22Rv1 (cell line): Measurements from ENCODE around the gene INVS.

Experiments used
- CTCF ChIP-seq: fragments of 450-650 bp; IDR thresholded peaks from 2 replicates; pipeline ENCODE4 v1.5.1; 2017; ENCODE audit warnings: mild to moderate bottlenecking
- ZFX ChIP-seq: fragments of 450-650 bp; IDR thresholded peaks from 2 replicates; pipeline ENCODE4 v1.6.1; 2017; ENCODE audit warnings: antibody characterized with exemption, borderline replicate concordance

- TF ChIP-seq CTCF (no peak), ZFX (no peak)
Observed at GRCh38 chr9:100170556-100170955, 71.5 kb downstream of the INVS start.
